ENCODE measurements around the gene IGDCC3.

The IGDCC3 gene

DNA sequence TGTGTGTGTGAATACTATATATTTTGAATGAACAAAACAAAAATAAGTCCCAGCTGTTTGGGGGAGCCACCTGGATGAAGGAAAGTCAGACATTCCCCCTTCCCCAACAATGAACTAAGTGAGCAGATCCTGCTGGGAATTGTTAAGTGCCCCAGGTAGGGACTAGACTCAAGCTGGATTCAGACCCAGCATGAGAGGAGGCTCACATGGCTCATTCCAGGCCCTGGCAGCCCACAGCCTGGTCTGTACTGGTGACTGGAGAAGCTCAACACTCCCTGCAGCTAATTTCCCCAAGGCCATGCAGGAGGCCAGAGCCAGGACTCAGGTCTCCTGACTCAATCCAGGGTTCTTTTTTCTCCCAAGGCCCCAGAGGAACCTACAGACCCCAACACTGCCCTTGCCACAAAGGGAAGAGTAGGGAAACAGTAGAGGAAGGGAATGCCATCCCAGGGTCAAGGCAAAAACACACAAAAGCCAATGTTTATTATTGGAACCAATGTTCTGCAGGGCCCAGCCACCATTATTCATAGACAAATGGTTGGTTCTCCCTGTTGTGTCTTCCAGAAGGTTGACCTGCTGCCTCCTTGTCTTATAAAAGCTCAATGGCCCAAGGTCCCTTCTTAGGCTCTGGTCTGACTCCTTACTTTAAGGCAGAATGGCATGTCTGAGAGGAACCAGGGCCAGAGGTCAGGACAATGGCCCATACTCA lies 35.4 kb upstream of the IGDCC3 start:
- H3K36me3 Mint-ChIP-seq (ENCODE audit: insufficient read depth): no peaks in the 10 kb centered on the region
- H3K27ac Mint-ChIP-seq (ENCODE audit: low read depth): no peak overlapping the region
- H3K9me3 Mint-ChIP-seq: no peaks in the 10 kb centered on the region
- H3K4me1 Mint-ChIP-seq: peaks cover 5% of the 10 kb centered on the region
- ATAC-seq (replicated peaks; ENCODE audit: extremely low read depth, poor library complexity, severe bottlenecking): no peak
- H3K4me3 Mint-ChIP-seq: no peak overlapping the region
- no peak for DNase-seq (ENCODE audit: low spot score in 2 of 2)
- peaks cover 51% of the 10 kb centered on the region for H3K27me3 Mint-ChIP-seq

DNA sequence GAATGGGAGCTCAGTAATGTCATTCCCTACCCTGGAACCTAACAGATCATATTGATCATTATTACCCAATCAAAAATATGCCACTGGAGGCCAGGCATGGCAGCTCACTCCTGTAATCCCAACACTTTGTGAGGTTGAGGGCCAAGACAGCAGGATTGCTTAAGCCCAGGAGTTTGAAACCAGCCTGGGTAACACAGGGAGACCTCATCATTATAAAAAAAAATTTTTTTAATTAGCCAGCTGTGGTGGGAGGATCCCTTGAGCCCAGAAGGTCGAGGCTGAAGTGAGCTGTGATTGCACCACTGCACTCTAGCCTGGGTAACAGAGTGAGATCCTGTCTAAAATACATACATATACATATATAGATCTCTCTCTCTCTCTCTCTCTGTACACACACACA lies 34.8 kb upstream of the IGDCC3 start:
- DNase-seq (ENCODE audit: low spot score in 2 of 2): no peak
- Mint-ChIP-seq H3K4me3 (no peak overlapping the region), H3K36me3 (ENCODE audit: insufficient read depth) (no peaks in the 10 kb centered on the region), H3K27me3 (peaks cover 48% of the 10 kb centered on the region), H3K9me3 (no peaks in the 10 kb centered on the region), H3K27ac (ENCODE audit: low read depth) (no peak overlapping the region), H3K4me1 (peaks cover 5% of the 10 kb centered on the region)
- ATAC-seq (replicated peaks; ENCODE audit: extremely low read depth, poor library complexity, severe bottlenecking): no peak

DNA sequence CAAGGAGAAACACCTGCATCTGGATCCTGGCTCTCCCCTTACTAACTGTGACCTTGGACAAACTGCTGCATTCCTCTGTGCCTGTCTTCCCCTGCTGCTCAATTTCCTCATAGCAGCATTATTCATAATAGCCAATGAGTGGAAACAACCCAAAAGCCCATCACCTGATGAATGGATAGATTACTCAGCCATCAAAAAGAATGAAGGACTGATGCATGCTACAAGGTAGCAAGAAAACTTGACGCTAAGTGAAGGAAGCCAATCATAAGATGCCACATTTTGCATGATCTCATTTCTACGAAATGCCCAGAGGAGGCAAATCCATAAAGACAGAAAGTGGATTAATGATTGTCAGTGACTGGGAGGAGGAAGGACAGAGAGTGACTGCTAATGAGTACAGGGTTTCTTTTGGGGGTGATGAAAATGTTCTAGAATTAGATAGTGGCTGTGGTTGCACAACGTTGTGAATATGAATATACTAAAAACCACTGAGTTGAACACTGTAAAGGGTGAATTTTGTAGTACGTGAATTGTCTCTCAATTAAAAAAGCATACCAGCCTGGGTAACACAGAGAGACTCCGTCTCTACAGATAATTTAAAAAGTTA lies 33.8 kb upstream of the IGDCC3 start:
- no peak for DNase-seq (ENCODE audit: low spot score in 2 of 2)
- Mint-ChIP-seq H3K4me3 (no peak overlapping the region), H3K36me3 (ENCODE audit: insufficient read depth) (no peaks in the 10 kb centered on the region), H3K4me1 (peaks cover 5% of the 10 kb centered on the region), H3K9me3 (no peaks in the 10 kb centered on the region), H3K27me3 (peaks cover 38% of the 10 kb centered on the region), H3K27ac (ENCODE audit: low read depth) (no peak overlapping the region)
- ATAC-seq (replicated peaks; ENCODE audit: extremely low read depth, poor library complexity, severe bottlenecking): no peak

DNA sequence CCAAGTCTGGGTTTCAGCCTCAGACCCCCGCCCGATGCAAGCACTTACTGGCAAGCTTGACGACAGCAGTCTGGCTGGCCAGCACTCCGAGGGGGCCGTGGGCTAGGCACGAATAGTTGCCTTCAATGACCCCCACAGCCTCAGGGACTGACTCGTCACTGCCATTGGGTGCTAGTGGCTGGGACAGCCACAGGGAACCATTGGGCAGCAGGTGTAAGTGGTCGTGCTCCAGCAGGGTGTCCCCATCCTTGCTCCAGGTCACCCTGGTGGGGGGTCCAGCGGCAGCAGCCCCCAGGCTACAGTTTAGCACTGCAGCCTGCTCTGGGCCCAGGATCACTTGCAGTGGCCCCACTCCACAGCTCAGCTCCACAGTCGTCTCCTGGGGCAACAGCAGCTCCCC lies 33.2 kb upstream of the IGDCC3 start:
- Mint-ChIP-seq H3K4me3 (no peak overlapping the region), H3K27ac (ENCODE audit: low read depth) (no peak overlapping the region), H3K4me1 (peaks cover 5% of the 10 kb centered on the region), H3K36me3 (ENCODE audit: insufficient read depth) (no peaks in the 10 kb centered on the region), H3K27me3 (peaks cover 32% of the 10 kb centered on the region), H3K9me3 (no peaks in the 10 kb centered on the region)
- DNase-seq (ENCODE audit: low spot score in 2 of 2) (no peak), ATAC-seq (replicated peaks; ENCODE audit: extremely low read depth, poor library complexity, severe bottlenecking) (no peak)

DNA sequence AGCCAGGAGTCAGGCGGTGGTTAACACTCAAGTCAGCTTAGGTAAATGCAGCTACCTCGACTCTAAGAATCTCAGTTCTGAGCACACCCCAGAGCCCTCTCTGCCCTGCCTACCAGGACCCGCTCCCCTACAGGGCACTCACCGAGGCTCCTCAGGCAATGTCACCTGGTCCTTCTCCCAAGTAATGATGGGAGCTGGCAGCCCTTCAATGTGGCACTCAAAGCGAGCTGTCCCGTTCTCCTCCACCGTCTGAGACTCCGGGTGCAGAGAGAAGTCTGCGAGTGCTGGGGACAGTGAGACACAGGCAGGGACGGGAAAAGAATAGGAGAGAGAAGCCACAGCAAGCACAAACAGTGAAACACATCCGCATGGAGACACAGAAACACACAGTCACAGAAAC lies 32.2 kb upstream of the IGDCC3 start:
- no peak overlapping the region for H3K27ac Mint-ChIP-seq (ENCODE audit: low read depth)
- no peak for DNase-seq (ENCODE audit: low spot score in 2 of 2)
- no peaks in the 10 kb centered on the region for H3K9me3 Mint-ChIP-seq
- H3K4me3 Mint-ChIP-seq: no peak overlapping the region
- H3K27me3 Mint-ChIP-seq: peaks cover 32% of the 10 kb centered on the region
- ATAC-seq (replicated peaks; ENCODE audit: extremely low read depth, poor library complexity, severe bottlenecking): no peak
- no peaks in the 10 kb centered on the region for H3K36me3 Mint-ChIP-seq (ENCODE audit: insufficient read depth)
- H3K4me1 Mint-ChIP-seq: peaks cover 5% of the 10 kb centered on the region

DNA sequence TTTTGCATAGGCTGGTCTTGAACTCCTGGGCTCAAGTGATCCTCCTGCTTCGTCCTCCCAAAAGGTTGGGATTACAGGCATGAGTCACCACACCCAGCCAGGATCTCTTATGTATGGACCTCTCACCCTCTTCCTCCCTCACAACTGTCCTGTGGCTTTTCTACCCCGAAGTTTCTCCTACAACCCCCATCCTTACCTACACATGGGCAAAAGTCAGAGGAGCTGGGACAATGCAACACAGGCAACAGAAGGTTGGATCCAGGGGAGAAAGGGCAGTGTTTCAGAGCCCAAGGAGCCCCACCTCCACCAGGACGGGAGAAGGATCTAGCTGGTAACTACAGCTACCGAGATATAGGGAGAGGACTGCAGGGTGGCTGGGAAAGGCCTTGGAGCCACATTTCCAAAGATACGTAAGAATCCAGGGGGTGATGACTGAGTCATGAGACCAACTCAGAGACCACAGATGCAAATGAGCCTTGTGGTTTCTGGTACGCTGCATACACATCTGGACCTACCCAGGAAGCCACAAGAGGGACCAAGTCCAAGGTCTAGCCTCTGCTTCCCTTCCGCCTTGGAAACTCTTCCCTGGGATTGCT lies 31.3 kb upstream of the IGDCC3 start:
- no peaks in the 10 kb centered on the region for H3K9me3 Mint-ChIP-seq
- peaks cover 41% of the 10 kb centered on the region for H3K27me3 Mint-ChIP-seq
- no peak for ATAC-seq (replicated peaks; ENCODE audit: extremely low read depth, poor library complexity, severe bottlenecking)
- H3K36me3 Mint-ChIP-seq (ENCODE audit: insufficient read depth): no peaks in the 10 kb centered on the region
- peaks cover 5% of the 10 kb centered on the region for H3K4me1 Mint-ChIP-seq
- DNase-seq (ENCODE audit: low spot score in 2 of 2): no peak
- no peak overlapping the region for H3K4me3 Mint-ChIP-seq
- H3K27ac Mint-ChIP-seq (ENCODE audit: low read depth): no peak overlapping the region

DNA sequence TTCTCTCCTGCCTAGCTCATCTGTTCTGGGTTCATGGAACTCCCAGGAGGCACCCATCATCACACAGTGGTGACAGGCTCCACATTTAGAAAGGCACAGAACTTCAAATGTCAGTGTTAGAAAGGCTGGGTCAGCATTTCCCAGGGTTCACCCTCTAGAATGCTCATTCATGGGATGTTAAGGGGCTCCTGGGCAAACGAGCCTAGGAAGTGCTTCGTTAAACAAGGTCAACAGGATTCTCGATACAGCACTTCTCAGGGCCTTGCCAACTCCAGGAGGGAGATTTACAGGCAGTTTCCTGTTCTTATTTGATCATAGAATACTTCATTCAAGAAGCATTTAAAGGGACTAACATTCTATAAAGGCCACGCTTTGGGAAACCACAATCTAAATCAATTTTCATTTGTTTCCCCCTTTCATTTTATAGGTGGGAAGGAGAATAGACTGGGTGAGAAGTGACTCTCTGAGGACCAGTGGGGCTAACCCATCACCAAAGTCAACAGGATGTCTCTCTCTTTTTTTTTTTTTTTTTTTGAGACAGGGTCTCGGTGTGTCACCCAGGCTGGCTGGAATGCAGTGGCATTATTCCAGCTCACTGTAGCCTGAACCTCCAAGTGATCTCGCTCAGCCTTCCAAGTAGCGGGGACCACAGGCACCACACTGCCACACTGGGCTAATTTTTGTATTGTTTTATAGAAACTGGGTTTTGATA lies 30.7 kb upstream of the IGDCC3 start:
- peaks cover 5% of the 10 kb centered on the region for H3K4me1 Mint-ChIP-seq
- H3K27ac Mint-ChIP-seq (ENCODE audit: low read depth): no peak overlapping the region
- H3K36me3 Mint-ChIP-seq (ENCODE audit: insufficient read depth): no peaks in the 10 kb centered on the region
- H3K4me3 Mint-ChIP-seq: no peak overlapping the region
- DNase-seq (ENCODE audit: low spot score in 2 of 2) (no peak), ATAC-seq (replicated peaks; ENCODE audit: extremely low read depth, poor library complexity, severe bottlenecking) (no peak)
- peaks cover 48% of the 10 kb centered on the region for H3K27me3 Mint-ChIP-seq
- H3K9me3 Mint-ChIP-seq: no peaks in the 10 kb centered on the region

DNA sequence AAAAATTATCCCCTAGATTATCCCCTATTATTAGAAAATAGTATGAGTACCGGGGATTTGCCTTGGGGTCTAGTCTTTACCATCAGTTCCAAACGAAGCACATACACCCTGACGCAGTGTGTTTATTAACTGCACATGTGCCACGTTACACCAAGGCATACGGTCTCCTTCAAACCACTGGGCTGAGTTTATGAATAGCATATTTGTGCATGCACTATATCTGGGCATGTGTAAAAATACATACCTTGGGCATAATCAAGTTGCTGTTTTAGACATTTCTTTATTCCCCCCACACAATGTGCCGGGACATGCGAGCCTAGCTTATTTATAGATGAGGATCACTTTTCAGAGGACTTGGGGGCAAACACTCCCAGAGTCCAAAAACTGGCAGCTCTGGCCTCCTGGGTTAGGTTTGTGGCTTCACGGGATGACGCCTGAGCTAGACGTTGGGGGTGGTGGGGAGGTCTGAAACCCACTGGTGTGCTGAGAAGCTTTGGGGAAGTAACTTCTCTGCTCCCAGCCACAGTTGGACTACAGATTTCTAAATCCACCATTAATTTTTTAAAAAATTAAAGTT lies 28.7 kb upstream of the IGDCC3 start:
- Mint-ChIP-seq H3K4me1 (peaks cover 5% of the 10 kb centered on the region), H3K27ac (ENCODE audit: low read depth) (no peak overlapping the region), H3K4me3 (no peak overlapping the region), H3K27me3 (peaks cover 55% of the 10 kb centered on the region), H3K9me3 (no peaks in the 10 kb centered on the region), H3K36me3 (ENCODE audit: insufficient read depth) (no peaks in the 10 kb centered on the region)
- DNase-seq (ENCODE audit: low spot score in 2 of 2): no peak
- no peak for ATAC-seq (replicated peaks; ENCODE audit: extremely low read depth, poor library complexity, severe bottlenecking)

DNA sequence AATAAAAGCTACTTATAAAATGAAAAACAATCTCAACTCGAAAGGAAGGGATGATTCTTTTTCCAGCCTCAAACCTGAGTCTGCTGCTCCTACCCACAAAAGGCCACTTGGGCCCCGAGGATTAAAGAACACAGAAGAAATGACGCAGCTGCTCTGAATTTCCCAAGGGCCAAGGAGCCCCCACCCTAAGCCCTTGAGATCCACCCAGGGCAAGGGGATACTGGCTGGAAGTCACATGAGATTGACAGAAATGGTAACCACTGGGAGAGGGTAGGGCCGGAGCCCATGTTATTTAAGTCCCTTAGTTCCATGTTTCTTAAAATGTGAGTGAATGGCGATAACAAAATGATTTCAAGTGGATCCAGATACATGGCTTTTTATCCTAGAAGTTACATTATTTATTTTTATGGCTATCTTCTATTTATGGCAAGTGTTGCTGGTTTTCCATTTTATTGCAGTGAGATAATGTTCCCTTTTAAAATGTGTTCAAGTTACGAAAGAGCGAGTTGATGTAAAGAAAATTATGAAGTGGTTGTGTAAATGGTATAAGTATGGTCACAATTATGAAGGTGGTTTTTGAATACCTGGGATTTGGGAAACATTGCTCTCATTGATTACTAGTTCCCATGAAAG lies 28.1 kb upstream of the IGDCC3 start:
- Mint-ChIP-seq H3K36me3 (ENCODE audit: insufficient read depth) (no peaks in the 10 kb centered on the region), H3K27ac (ENCODE audit: low read depth) (no peak overlapping the region), H3K27me3 (peaks cover 60% of the 10 kb centered on the region), H3K4me1 (peaks cover 5% of the 10 kb centered on the region), H3K9me3 (no peaks in the 10 kb centered on the region), H3K4me3 (no peak overlapping the region)
- DNase-seq (ENCODE audit: low spot score in 2 of 2) (no peak), ATAC-seq (replicated peaks; ENCODE audit: extremely low read depth, poor library complexity, severe bottlenecking) (no peak)

DNA sequence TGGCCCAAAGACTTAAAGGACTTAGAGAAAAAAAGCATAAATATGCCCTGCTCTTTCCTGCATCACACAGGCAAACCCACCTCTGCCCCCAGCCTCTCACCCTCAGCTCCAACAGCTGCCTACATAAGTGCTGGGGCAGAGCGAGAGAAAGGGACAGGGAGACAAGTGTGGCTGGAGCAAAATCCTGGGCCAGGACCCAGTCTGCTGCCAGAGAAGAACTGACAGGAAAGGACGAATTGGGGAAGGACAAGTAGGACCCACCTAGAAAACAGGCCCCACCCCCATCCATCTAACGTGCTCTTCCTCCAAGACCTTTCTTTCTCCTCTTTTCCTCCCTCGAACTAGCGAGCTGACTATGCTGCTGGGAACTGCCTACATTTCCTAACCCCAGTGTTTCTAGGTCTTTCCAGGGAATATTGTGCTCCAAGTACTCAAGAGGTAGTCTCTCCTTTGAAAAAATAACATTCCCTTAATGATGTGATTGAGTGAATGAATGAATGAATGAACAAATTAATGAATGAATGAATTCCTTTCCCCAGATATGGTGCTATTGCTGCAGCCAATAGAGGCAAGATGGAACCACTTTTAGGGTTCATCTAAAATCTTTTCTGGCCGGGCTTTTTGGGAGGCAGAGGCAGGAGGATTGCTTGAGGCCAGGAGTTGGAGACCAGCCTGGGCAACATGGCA lies 26.5 kb upstream of the IGDCC3 start:
- DNase-seq (ENCODE audit: low spot score in 2 of 2): no peak
- Mint-ChIP-seq H3K4me3 (no peak overlapping the region), H3K27me3 (peaks cover 60% of the 10 kb centered on the region), H3K9me3 (no peaks in the 10 kb centered on the region), H3K27ac (ENCODE audit: low read depth) (no peak overlapping the region), H3K36me3 (ENCODE audit: insufficient read depth) (no peaks in the 10 kb centered on the region), H3K4me1 (peaks cover 5% of the 10 kb centered on the region)
- ATAC-seq (replicated peaks; ENCODE audit: extremely low read depth, poor library complexity, severe bottlenecking): no peak

DNA sequence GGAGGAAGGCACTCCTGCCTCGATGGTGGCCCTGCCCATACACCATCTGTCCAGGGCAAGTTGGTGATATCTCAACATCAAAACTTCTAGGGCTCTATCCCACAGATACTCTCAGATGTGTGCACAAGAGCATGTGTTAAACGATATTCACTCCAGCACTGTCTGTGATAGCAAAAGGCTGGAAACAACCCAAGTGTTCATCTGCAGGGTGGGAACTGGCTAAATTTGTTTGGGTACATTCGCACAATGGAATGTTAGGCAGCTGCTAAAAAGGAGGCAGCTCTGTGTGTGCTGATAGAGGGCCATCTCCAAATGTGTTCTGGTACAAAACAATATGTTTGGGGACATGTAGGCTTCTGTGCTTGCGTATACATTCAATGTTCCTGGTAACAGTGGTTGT lies 25.2 kb upstream of the IGDCC3 start:
- Mint-ChIP-seq H3K4me3 (no peak overlapping the region), H3K9me3 (no peaks in the 10 kb centered on the region), H3K27ac (ENCODE audit: low read depth) (no peak overlapping the region), H3K4me1 (no peaks in the 10 kb centered on the region), H3K27me3 (peaks cover 57% of the 10 kb centered on the region), H3K36me3 (ENCODE audit: insufficient read depth) (no peaks in the 10 kb centered on the region)
- no peak for ATAC-seq (replicated peaks; ENCODE audit: extremely low read depth, poor library complexity, severe bottlenecking)
- DNase-seq (ENCODE audit: low spot score in 2 of 2): no peak
